GM21529 (cell line): ENCODE data around the gene TELO2.

ENCODE experiments used
- ATAC-seq: cut with Tn5 transposase; IDR thresholded peaks from one replicate; pipeline ENCODE4 v1.9.1; 2021; ENCODE audit not compliant: unreplicated experiment

The TELO2 gene

GRCh38 chr16:1535391-1536291 is 42.5 kb downstream of the TELO2 start:
- ATAC-seq: no peak

- no peak for ATAC-seq
Measured at GRCh38 chr16:1536601-1537000, 43.4 kb downstream of the TELO2 start.

- ATAC-seq: no peak
Measured at GRCh38 chr16:1537138-1537577, 44.0 kb downstream of the TELO2 start.

DNA sequence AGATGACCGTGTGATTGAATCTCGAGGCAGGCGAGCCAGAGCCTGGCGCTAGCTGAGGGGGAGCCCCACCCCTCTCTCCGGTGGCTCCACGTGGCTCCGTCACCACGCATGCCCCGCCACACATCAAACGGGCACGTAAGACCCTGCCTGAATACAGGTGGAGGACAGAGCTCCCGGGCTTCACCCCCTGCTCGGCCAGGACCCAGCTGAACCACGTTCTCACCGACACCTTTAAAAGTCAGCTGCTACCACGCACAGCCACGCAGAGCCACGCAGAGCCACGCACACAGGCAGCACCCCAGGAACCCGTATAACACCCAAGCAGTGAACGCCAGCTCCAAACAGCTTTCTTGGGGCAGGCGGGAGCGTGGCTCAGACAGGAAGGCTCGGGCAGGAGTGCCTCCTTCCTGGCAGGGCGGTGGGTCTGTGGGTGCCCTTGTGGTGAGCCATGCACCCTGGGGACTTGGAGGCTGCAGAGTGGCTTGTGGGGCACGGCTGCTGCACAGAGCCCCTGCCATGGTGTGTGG is 44.7 kb downstream of the TELO2 start:
- ATAC-seq: no peak

GRCh38 chr16:1538804-1539520 is 45.8 kb downstream of the TELO2 start:
- no peak for ATAC-seq

- no peak for ATAC-seq
Measured at GRCh38 chr16:1539720-1540555, 46.8 kb downstream of the TELO2 start.

DNA sequence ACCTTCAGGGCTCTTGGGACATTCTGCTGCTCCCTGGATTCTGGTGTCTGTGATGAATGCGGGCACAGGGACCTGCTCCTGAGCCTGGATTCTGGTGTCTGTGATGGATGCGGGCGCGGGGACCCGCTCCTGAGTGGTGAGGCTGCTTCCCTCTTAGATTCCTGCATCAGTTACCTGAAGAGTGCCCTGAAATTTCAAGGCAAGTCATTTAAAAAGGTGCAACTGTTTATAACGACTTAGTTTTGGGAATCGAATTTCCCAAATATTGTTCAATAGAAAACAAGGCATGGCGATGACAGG is 47.3 kb downstream of the TELO2 start:
- no peak for ATAC-seq

DNA sequence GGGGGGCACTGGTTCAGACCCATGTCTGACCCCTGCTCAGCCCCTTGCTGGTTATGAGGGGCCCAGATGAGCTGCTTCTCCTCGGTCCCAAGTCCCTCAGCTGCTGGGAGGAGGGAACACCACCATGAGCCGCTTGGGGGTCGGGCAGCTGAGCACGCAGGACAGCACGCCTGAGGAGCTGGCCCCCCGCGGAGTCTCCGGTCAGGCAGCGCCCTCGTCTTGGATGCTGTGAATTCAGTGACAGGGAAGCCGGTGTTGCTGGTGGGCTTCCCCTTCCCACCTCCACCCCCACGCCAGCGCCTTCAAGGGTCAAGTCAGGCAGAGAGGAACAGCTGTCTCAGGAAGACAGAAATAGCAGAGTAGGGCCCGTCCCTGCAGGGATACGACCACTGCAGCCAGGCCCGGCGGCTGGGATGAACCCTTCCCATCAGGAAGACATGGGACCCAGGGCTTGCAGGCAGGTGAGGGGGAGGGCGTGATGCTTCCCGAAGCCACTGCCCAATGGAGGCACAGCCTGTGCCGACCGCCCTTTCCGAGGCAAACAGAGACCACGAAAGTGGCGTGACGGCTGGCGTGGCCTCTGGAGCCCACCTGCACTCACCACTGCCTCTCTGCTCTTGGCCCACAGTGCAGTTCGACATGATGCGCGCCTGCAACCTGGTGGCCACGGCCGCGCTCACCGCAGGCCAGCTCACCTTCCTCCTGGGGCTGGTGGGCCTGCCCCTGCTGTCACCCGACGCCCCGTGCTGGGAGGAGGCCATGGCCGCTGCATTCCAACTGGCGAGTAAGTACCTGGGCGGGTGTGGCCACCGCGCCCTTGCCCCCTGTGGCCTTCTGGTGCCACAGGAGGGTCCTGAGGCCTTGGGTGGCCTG is 48.4 kb downstream of the TELO2 start:
- no peak for ATAC-seq

GRCh38 chr16:1542166-1542500 is 49.0 kb downstream of the TELO2 start:
- ATAC-seq: no peak

- ATAC-seq: no peak
Measured at GRCh38 chr16:1542533-1542932, 49.4 kb downstream of the TELO2 start.

GRCh38 chr16:1543085-1543896 is 50.1 kb downstream of the TELO2 start:
- no peak for ATAC-seq

GRCh38 chr16:1545044-1546040 is 52.2 kb downstream of the TELO2 start:
- no peak for ATAC-seq

- no peak for ATAC-seq
Measured at GRCh38 chr16:1546430-1546829, 53.3 kb downstream of the TELO2 start.

GRCh38 chr16:1548233-1548632 is 55.1 kb downstream of the TELO2 start:
- no peak for ATAC-seq

DNA sequence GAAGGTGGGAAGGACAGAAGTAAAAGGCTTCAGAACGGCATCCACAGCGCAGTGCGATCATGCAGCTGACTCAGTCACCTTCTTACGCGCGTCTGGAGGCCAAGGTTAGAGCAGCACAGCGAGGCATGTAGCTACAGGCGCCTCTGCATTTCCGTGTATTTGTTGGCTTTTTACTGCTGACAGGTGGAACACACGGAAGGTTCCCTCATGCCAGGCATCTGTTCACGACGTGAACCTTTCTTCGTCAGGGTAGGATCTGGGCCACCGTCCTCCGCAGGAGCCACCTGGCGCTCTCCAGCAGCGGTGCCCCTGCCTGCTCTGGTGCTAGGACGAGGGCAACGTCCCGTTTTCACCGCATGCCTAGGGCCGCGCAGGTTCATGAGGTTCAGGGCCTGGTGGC is 55.6 kb downstream of the TELO2 start:
- ATAC-seq: no peak

- ATAC-seq: no peak
Measured at GRCh38 chr16:1550069-1550468, 56.9 kb downstream of the TELO2 start.

DNA sequence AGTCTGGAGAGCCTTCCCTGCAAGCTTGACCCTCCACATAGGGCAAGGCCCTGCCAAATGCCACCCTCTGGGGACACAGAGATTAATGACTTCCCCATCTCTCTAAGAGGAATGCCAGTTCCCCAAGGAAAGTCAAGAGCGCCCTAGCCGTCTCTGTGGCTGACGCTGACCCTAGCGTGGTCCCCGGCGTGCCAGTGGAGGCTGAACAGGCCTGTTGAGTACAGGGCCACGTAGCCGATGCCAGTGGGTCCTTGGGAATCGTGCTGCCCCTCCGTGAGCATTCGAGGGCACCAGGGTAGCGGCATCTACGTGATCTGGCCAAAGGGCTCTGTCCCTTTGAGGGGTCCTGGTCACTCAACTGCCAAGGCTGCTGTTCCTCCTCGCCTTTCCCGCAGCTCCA is 57.5 kb downstream of the TELO2 start:
- ATAC-seq: no peak

DNA sequence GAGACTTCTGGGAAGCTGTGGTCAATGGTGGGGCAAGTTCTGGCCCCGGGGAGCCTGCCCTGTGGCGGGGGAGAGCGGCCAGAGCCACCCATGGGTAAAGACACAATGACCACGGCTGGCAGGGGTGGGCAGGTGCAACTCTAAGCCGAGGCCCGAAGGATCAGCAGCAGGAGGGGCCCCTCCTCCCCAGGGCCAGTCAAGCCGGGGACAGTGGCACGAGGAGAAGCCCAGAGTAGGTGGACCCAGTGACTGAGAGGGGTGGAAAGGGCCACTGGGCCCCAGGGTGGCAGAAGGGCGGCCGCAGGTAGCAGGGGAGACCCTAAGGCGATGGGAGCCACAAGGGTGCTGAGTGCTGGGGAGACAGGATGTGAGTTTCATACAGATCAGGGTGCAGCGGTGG is 58.0 kb downstream of the TELO2 start:
- ATAC-seq: no peak
